Measurements from ENCODE around the gene SLC10A3.
A peak's percentile ranks its signal among the peaks of the same experiment; 100 is the strongest.

Gene SLC10A3

GRCh38 chrX:154482786-154483185 is 7.6 kb downstream of the SLC10A3 start:
- DNase-seq, result no peak

GRCh38 chrX:154481911-154482601 is 8.4 kb downstream of the SLC10A3 start:
- DNase-seq, result no peak

- no peak for DNase-seq
Measured at GRCh38 chrX:154481195-154481594, 9.2 kb downstream of the SLC10A3 start.

- DNase-seq, result peak; percentile 57
Measured at GRCh38 chrX:154478728-154479622, 11.5 kb downstream of the SLC10A3 start, which contains the start of gene LAGE3. LAGE3 (minus strand) TSS chrX:154479281; CDS start chrX:154478915, 366 bp downstream.

GRCh38 chrX:154477891-154478477 is 12.4 kb downstream of the SLC10A3 start:
- no peak for DNase-seq

- DNase-seq, result no peak
Measured at GRCh38 chrX:154476821-154477220, 13.6 kb downstream of the SLC10A3 start.

GRCh38 chrX:154473683-154474082 is 16.7 kb downstream of the SLC10A3 start:
- DNase-seq, result no peak

- no peak for DNase-seq
Measured at GRCh38 chrX:154472685-154473632, 17.5 kb downstream of the SLC10A3 start.

- no peak for DNase-seq
Measured at GRCh38 chrX:154471839-154472684, 18.4 kb downstream of the SLC10A3 start.

- no peak for DNase-seq
Measured at GRCh38 chrX:154470914-154471568, 19.4 kb downstream of the SLC10A3 start.

GRCh38 chrX:154470434-154470833 is 20.0 kb downstream of the SLC10A3 start:
- no peak for DNase-seq

- no peak for DNase-seq
Measured at GRCh38 chrX:154469880-154470279, 20.5 kb downstream of the SLC10A3 start.

- DNase-seq, result no peak
Measured at GRCh38 chrX:154469114-154469513, 21.3 kb downstream of the SLC10A3 start.

- no peak for DNase-seq
Measured at GRCh38 chrX:154468217-154468616, 22.2 kb downstream of the SLC10A3 start.

GRCh38 chrX:154467556-154467955 is 22.9 kb downstream of the SLC10A3 start:
- DNase-seq, result no peak

- DNase-seq, result no peak
Measured at GRCh38 chrX:154466907-154467306, 23.5 kb downstream of the SLC10A3 start.

GRCh38 chrX:154466036-154466435 is 24.4 kb downstream of the SLC10A3 start:
- no peak for DNase-seq

GRCh38 chrX:154465601-154466000 is 24.8 kb downstream of the SLC10A3 start:
- no peak for DNase-seq

GRCh38 chrX:154464806-154465365 is 25.5 kb downstream of the SLC10A3 start:
- DNase-seq, result no peak

- no peak for DNase-seq
Measured at GRCh38 chrX:154463611-154464220, 26.7 kb downstream of the SLC10A3 start.
